ENCODE measurements around the gene PRRC2B.
"Not testable (repeated sequence)": the region's sequence is repeated elsewhere in the genome, so short reads cannot be mapped to it uniquely, and the experiment has no call there.

The PRRC2B gene

DNA sequence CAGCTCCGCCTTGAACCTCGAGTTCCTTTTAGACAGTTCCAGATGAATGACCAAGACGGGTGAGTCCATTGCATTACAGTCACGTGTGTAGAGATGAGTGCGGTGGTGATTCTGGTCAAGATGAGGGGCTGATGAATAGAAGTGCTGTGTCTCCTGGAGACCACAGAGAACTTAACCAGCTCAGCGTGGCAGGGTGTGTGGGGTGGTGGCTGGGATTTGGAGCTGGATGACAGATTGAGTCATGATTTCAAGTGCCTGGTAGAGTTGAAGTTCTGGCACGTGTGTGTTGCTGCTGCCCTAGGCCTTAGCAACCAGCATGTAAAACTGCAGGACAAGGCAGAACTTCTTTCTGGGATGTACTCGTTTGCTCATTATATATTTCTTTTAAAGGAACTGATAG, 53.3 kb downstream of the PRRC2B start:
- no peak for TF ChIP-seq CTCF (conservative IDR thresholded peaks at IDR 0.05; ENCODE audit: low read length)
- no peak overlapping the region for H3K4me3 ChIP-seq (ENCODE audit: low read length)
- no peak for DNase-seq (ENCODE audit: low read depth)

DNA sequence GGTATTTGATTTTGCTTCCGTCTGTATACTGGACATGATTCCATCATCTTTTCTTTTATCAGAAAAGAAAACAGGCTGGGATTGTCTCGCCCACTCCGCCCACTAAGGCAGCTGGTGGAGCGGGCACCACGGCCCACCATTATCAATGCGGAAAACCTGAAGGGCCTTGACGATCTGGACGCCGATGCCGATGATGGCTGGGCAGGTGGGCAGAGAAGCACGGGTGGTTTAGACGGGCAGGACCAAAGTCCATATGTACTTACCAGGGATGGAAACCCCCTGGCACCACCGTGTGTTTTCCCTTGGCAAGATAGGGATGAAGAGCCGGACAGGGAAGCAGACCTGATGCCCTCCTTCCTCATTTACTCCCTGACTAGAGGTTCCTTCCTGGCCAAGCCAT, 53.7 kb downstream of the PRRC2B start:
- DNase-seq (ENCODE audit: low read depth) = no peak
- H3K4me3 ChIP-seq (ENCODE audit: low read length) = no peak overlapping the region
- TF ChIP-seq CTCF (conservative IDR thresholded peaks at IDR 0.05; ENCODE audit: low read length) = no peak

GRCh38 chr9:131448818-131449217, 54.9 kb downstream of the PRRC2B start:
- H3K4me3 ChIP-seq (ENCODE audit: low read length) = no peak overlapping the region
- DNase-seq (ENCODE audit: low read depth) = no peak
- no peak for TF ChIP-seq CTCF (conservative IDR thresholded peaks at IDR 0.05; ENCODE audit: low read length)

DNA sequence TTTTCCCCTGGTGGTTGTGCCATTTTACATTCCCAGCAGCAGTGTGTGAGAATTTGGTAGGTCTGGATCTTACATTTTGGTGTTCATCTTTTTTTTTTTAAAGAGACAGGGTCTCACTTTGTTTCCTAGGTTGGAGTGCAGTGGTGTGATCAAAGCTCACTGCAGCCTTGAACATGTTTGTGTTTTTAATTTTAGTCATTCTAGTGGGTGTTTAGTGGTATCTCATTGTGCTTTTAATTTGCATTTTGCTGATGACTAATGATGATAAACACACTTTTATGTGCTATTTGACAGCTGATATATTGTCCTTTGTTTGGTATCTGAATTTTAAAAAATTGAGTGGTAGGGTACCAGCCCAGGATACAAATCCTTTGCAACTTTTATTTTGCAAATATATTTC, 55.4 kb downstream of the PRRC2B start:
- no peak overlapping the region for H3K4me3 ChIP-seq (ENCODE audit: low read length)
- no peak for DNase-seq (ENCODE audit: low read depth)
- no peak for TF ChIP-seq CTCF (conservative IDR thresholded peaks at IDR 0.05; ENCODE audit: low read length)

GRCh38 chr9:131454028-131454427, 60.1 kb downstream of the PRRC2B start:
- H3K4me3 ChIP-seq (ENCODE audit: low read length) = no peak overlapping the region
- no peak for TF ChIP-seq CTCF (conservative IDR thresholded peaks at IDR 0.05; ENCODE audit: low read length)
- DNase-seq (ENCODE audit: low read depth) = no peak

GRCh38 chr9:131455655-131456054, 61.8 kb downstream of the PRRC2B start:
- not testable (repeated sequence) for DNase-seq (ENCODE audit: low read depth)

GRCh38 chr9:131457746-131458145, 63.9 kb downstream of the PRRC2B start:
- H3K4me3 ChIP-seq (ENCODE audit: low read length) = no peak overlapping the region
- DNase-seq (ENCODE audit: low read depth) = no peak
- TF ChIP-seq CTCF (conservative IDR thresholded peaks at IDR 0.05; ENCODE audit: low read length) = no peak

More at GRCh38 chr9:131455655-131456054, 61.8 kb downstream of the PRRC2B start:
- H3K4me3 ChIP-seq (ENCODE audit: low read length) = not testable (repeated sequence)

DNA sequence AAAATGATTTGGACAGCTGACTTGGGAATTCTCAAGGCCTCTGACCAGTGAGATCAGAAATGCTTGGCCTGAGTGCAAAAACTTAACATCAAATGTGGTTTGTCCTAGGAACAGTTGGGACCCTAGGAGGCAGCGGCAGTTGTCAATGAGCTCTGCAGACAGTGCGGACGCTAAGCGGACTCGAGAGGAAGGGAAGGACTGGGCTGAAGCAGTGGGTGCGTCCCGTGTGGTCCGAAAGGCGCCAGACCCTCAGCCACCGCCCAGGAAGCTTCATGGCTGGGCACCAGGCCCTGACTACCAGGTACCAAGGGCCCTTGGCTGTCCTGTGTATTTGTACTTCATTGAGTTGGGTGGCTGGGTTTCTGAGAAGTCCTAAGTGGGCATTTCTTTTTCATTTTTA, 65.2 kb downstream of the PRRC2B start:
- no peak overlapping the region for H3K4me3 ChIP-seq (ENCODE audit: low read length)
- no peak for TF ChIP-seq CTCF (conservative IDR thresholded peaks at IDR 0.05; ENCODE audit: low read length)
- DNase-seq (ENCODE audit: low read depth) = no peak

Data from AG10803 (cell line).